Stimulated activated naive CD4-positive, alpha-beta T cell (primary cell): Measurements from ENCODE around the gene FBXW5.

ENCODE experiments used
- DNase-seq, 6 experiments: peaks; one replicate each; lab custom pipeline; 2025; lab: John Stamatoyannopoulos, UW

The FBXW5 gene

GRCh38 chr9:136910197-136910900 is 34.2 kb downstream of the FBXW5 start:
- DNase-seq, result no peak

- no peak for DNase-seq
Measured at GRCh38 chr9:136907011-136907914, 37.3 kb downstream of the FBXW5 start.

GRCh38 chr9:136906266-136906665 is 38.3 kb downstream of the FBXW5 start:
- no peak for DNase-seq

GRCh38 chr9:136903041-136903554 is 41.4 kb downstream of the FBXW5 start:
- no peak for DNase-seq

GRCh38 chr9:136902259-136902821 is 42.2 kb downstream of the FBXW5 start:
- DNase-seq, result peak; percentile 28 to 79 (median 57)

- DNase-seq, result peak; percentile 10 to 58 (median 44)
Measured at GRCh38 chr9:136901516-136902258, 42.9 kb downstream of the FBXW5 start.

- DNase-seq, result no peak
Measured at GRCh38 chr9:136900988-136901515, 43.5 kb downstream of the FBXW5 start.

GRCh38 chr9:136900556-136900955 is 44.0 kb downstream of the FBXW5 start:
- no peak for DNase-seq

- no peak for DNase-seq
Measured at GRCh38 chr9:136899196-136899595, 45.3 kb downstream of the FBXW5 start.

GRCh38 chr9:136898483-136899100 is 45.9 kb downstream of the FBXW5 start:
- DNase-seq, result no peak

- DNase-seq, result no peak
Measured at GRCh38 chr9:136896027-136896426, 48.5 kb downstream of the FBXW5 start.

GRCh38 chr9:136890661-136891060 is 53.9 kb downstream of the FBXW5 start:
- DNase-seq, result no peak
